GM23338 (cell line): ENCODE data around the gene PCMT1. TPM values are rescaled to one million over a fixed set of nuclear protein-coding genes. Genes with fewer than 3 reads are reported as not detected.

Experiments
- ATAC-seq: fragments of 200-7000 bp; cut with Tn5 transposase; 3 replicates; pipeline ENCODE4 v1.9.1; 2020
- DNase-seq: peaks from one replicate; pipeline ENCODE4 v3.0.0-alpha.2; 2015; ENCODE audit warnings: low spot score
- H2AFZ ChIP-seq: fragments of 200-600 bp; sonication (generic); 2 replicates; pipeline ENCODE4 v1.8.0; 2016; ENCODE audit warnings: antibody characterized with exemption, mild to moderate bottlenecking, moderate library complexity
- H3F3A ChIP-seq: fragments of 200-600 bp; sonication (generic); replicated peaks from 2 replicates; pipeline ENCODE4 v1.8.0; 2017; ENCODE audit warnings: antibody characterized with exemption, mixed run types, low read depth
- H3K27ac ChIP-seq: fragments of 200-600 bp; sonication (generic); 2 replicates; pipeline ENCODE4 v1.6.1; 2016; ENCODE audit warnings: low read depth
- H3K27me3 ChIP-seq: fragments of 200-600 bp; sonication (generic); 2 replicates; pipeline ENCODE4 v1.8.0; 2016; ENCODE audit warnings: mild to moderate bottlenecking, mixed run types, moderate library complexity; ENCODE audit not compliant: insufficient read depth
- H3K36me3 ChIP-seq: fragments of 200-600 bp; sonication (generic); 2 replicates; pipeline ENCODE4 v1.8.0; 2016; ENCODE audit warnings: mild to moderate bottlenecking; ENCODE audit not compliant: insufficient read depth
- H3K4me1 ChIP-seq: fragments of 200-600 bp; sonication (generic); 2 replicates; pipeline ENCODE4 v1.8.0; 2016; ENCODE audit warnings: mild to moderate bottlenecking, moderate library complexity; ENCODE audit not compliant: insufficient read depth
- H3K4me2 ChIP-seq: fragments of 200-600 bp; sonication (generic); 2 replicates; pipeline ENCODE4 v1.7.1; 2017; ENCODE audit warnings: mixed run types
- H3K4me3 ChIP-seq: fragments of 200-600 bp; sonication (generic); 2 replicates; pipeline ENCODE4 v1.6.1; 2016; ENCODE audit warnings: mixed run types
- H3K79me2 ChIP-seq: fragments of 200-600 bp; sonication (generic); replicated peaks from 2 replicates; pipeline ENCODE4 v1.8.0; 2017; ENCODE audit warnings: mild to moderate bottlenecking; ENCODE audit not compliant: insufficient read depth
- H3K9me2 ChIP-seq: fragments of 200-600 bp; sonication (generic); 2 replicates; pipeline ENCODE4 v1.8.0; 2017; ENCODE audit not compliant: insufficient read depth
- H4K20me1 ChIP-seq: fragments of 200-600 bp; sonication (generic); replicated peaks from 2 replicates; pipeline ENCODE4 v1.8.0; 2017; ENCODE audit warnings: mild to moderate bottlenecking; ENCODE audit not compliant: insufficient read depth
- H3K27ac Mint-ChIP-seq: 2 replicates; pipeline ENCODE4 v1.8.0; 2020; ENCODE audit warnings: inconsistent platforms, mild to moderate bottlenecking, moderate library complexity, mixed read lengths
- H3K27me3 Mint-ChIP-seq: 3 replicates; pipeline ENCODE4 v1.8.0; 2022; ENCODE audit warnings: low read depth, mild to moderate bottlenecking, moderate library complexity, mixed read lengths, inconsistent platforms; ENCODE audit not compliant: insufficient read depth, poor library complexity
- H3K36me3 Mint-ChIP-seq: 3 replicates; pipeline ENCODE4 v1.8.0; 2021; ENCODE audit warnings: low read depth, mild to moderate bottlenecking, inconsistent platforms, moderate library complexity, mixed read lengths
- H3K4me1 Mint-ChIP-seq: 3 replicates; pipeline ENCODE4 v1.8.0; 2020; ENCODE audit warnings: mild to moderate bottlenecking, inconsistent platforms, mixed read lengths
- H3K4me3 Mint-ChIP-seq: 3 replicates; pipeline ENCODE4 v1.8.0; 2021; ENCODE audit warnings: moderate library complexity, mild to moderate bottlenecking, inconsistent platforms, mixed read lengths
- H3K9me3 Mint-ChIP-seq: 3 replicates; pipeline ENCODE4 v1.8.0; 2020; ENCODE audit warnings: moderate library complexity, mild to moderate bottlenecking, inconsistent platforms, mixed read lengths
- CREB1 ChIP-seq: fragments of 250-450 bp; sonication (Bioruptor Pico); IDR thresholded peaks from 2 replicates; pipeline ENCODE4 v1.5.0; 2020; ENCODE audit warnings: low read depth, mild to moderate bottlenecking, moderate library complexity
- EZH2 ChIP-seq: fragments of 200-600 bp; sonication (generic); IDR thresholded peaks from one replicate; pipeline ENCODE4 v1.8.0; 2017; ENCODE audit warnings: antibody characterized with exemption, mild to moderate bottlenecking, low read depth; ENCODE audit not compliant: unreplicated experiment
- EZH2phosphoT487 ChIP-seq: fragments of 200-600 bp; sonication (generic); IDR thresholded peaks from one replicate; pipeline ENCODE4 v1.8.1; 2018; ENCODE audit warnings: antibody characterized with exemption; ENCODE audit not compliant: unreplicated experiment
- JUNB ChIP-seq: IDR thresholded peaks from one replicate; pipeline ENCODE4 v1.6.1; 2016; ENCODE audit warnings: antibody characterized with exemption; ENCODE audit not compliant: unreplicated experiment
- POLR2AphosphoS5 ChIP-seq: IDR thresholded peaks from 2 replicates; pipeline ENCODE4 v1.6.1; 2016; ENCODE audit warnings: antibody characterized with exemption, low read depth
- REST ChIP-seq: IDR thresholded peaks from one replicate; pipeline ENCODE4 v1.6.1; 2018; ENCODE audit warnings: antibody characterized with exemption; ENCODE audit not compliant: unreplicated experiment
- STAT1 ChIP-seq: IDR thresholded peaks from one replicate; pipeline ENCODE4 v1.6.1; 2016; ENCODE audit warnings: antibody characterized with exemption; ENCODE audit not compliant: unreplicated experiment
- ZNF114 ChIP-seq: fragments of 250-450 bp; sonication (Bioruptor Pico); IDR thresholded peaks from 2 replicates; pipeline ENCODE4 v1.5.0; 2020; ENCODE audit warnings: mild to moderate bottlenecking, moderate library complexity
- ZNF331 ChIP-seq: fragments of 250-450 bp; sonication (Bioruptor Pico); IDR thresholded peaks from 2 replicates; pipeline ENCODE4 v1.5.0; 2020; ENCODE audit warnings: low read depth, mild to moderate bottlenecking, moderate library complexity
- ZNF462 ChIP-seq: fragments of 250-450 bp; sonication (Bioruptor Pico); IDR thresholded peaks from 2 replicates; pipeline ENCODE4 v1.5.0; 2020; ENCODE audit warnings: mild to moderate bottlenecking, moderate library complexity
- polyA plus RNA-seq: library from polyadenylated mRNA; unstranded; fragments of >200 nt; fragmentation: Nextera tagmentation; extraction: Ambion mirVana; gene quantifications from 2 replicates; pipeline ENCODE4 v1.2.1, GENCODE V29; 2016
- total RNA-seq: library from RNA; depleted of rRNA; stranded (reverse); fragments of >200 nt; shearing (Covaris generic); gene quantifications from 2 replicates; pipeline ENCODE4 v1.2.3, GENCODE V29; 2014
- TF ChIP-seq, protein P1 (sequence below): IDR thresholded peaks from 2 replicates; pipeline ENCODE4 v1.6.1; 2016; ENCODE audit warnings: antibody characterized with exemption

The PCMT1 gene
- total and polyA plus RNA-seq, 2 experiments from 2014 or later: 87.6 to 168 TPM

- TF ChIP-seq ZNF114 (CRISPR knock-in tag): no peak
- TF ChIP-seq EZH2: no peak
- no peak for TF ChIP-seq POLR2AphosphoS5
- no peak for TF ChIP-seq REST
- no peak for TF ChIP-seq STAT1
- TF ChIP-seq, protein P1, sequence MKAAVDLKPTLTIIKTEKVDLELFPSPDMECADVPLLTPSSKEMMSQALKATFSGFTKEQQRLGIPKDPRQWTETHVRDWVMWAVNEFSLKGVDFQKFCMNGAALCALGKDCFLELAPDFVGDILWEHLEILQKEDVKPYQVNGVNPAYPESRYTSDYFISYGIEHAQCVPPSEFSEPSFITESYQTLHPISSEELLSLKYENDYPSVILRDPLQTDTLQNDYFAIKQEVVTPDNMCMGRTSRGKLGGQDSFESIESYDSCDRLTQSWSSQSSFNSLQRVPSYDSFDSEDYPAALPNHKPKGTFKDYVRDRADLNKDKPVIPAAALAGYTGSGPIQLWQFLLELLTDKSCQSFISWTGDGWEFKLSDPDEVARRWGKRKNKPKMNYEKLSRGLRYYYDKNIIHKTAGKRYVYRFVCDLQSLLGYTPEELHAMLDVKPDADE: no peak
- no peak for TF ChIP-seq ZNF331 (CRISPR knock-in tag)
Observed at GRCh38 chr6:149769676-149770075, 20.1 kb downstream of the PCMT1 start (continued).

GRCh38 chr6:149771185-149771584 lies 21.6 kb downstream of the PCMT1 start:
- peaks cover 46% of the 10 kb centered on the region for H3K79me2 ChIP-seq
- peaks cover 61% of the 10 kb centered on the region for H3K36me3 Mint-ChIP-seq
- no peaks in the 10 kb centered on the region for H3K27me3 Mint-ChIP-seq
- peak overlapping the region; percentile 33; the same call in 1 of the 2 replicates for H3K27ac ChIP-seq
- peaks cover under 1% of the 10 kb centered on the region; the same call in 1 of the 3 replicates for H3K9me3 Mint-ChIP-seq
- peaks cover 25% of the 10 kb centered on the region for H3K36me3 ChIP-seq
- no peak overlapping the region for H2AFZ ChIP-seq
- no peaks in the 10 kb centered on the region; the same call in 1 of the 2 replicates for H4K20me1 ChIP-seq
- ATAC-seq (no peak), DNase-seq (no peak)
- H3K4me2 ChIP-seq: no peak overlapping the region
- H3K4me3 Mint-ChIP-seq: no peak overlapping the region
- no peaks in the 10 kb centered on the region for H3K9me2 ChIP-seq
- no peak overlapping the region for H3K4me3 ChIP-seq
- TF ChIP-seq CREB1 (CRISPR knock-in tag): no peak
- TF ChIP-seq JUNB: no peak
- TF ChIP-seq EZH2phosphoT487: no peak
- no peak for TF ChIP-seq POLR2AphosphoS5
- TF ChIP-seq EZH2: no peak
- no peak for TF ChIP-seq ZNF462 (CRISPR knock-in tag)
- H3K27ac Mint-ChIP-seq: no peak overlapping the region
- H3K4me1 Mint-ChIP-seq: no peaks in the 10 kb centered on the region
- no peaks in the 10 kb centered on the region for H3K27me3 ChIP-seq
- H3F3A ChIP-seq: no peaks in the 10 kb centered on the region
- no peaks in the 10 kb centered on the region for H3K4me1 ChIP-seq
